Right lobe of liver (tissue), 4 donors: ENCODE measurements around the gene VAV2.

ENCODE experiments used
- POLR2A ChIP-seq: fragments of 450-650 bp; IDR thresholded peaks from one replicate; pipeline ENCODE4 v1.6.1; 2017; ENCODE audit warnings: antibody characterized with exemption, mild to moderate bottlenecking
- TF ChIP-seq, protein P1 (sequence below), 4 donors: fragments of 200-600 bp in 3 of 4; fragments of 450-650 bp in 1 of 4; IDR thresholded peaks; one replicate each; pipeline versions ENCODE4 v1.5.1 to v1.8.0; 2016 to 2022; ENCODE audit warnings: antibody characterized with exemption in 4 of 4, mild to moderate bottlenecking in 2 of 4
- donor health status: DM: no; HTN: no; CAD: no.
- donor health status: DM: no; HTN: no; CAD: no.
- donor health status: DM: no; HTN: yes; CAD: no.

DNA sequence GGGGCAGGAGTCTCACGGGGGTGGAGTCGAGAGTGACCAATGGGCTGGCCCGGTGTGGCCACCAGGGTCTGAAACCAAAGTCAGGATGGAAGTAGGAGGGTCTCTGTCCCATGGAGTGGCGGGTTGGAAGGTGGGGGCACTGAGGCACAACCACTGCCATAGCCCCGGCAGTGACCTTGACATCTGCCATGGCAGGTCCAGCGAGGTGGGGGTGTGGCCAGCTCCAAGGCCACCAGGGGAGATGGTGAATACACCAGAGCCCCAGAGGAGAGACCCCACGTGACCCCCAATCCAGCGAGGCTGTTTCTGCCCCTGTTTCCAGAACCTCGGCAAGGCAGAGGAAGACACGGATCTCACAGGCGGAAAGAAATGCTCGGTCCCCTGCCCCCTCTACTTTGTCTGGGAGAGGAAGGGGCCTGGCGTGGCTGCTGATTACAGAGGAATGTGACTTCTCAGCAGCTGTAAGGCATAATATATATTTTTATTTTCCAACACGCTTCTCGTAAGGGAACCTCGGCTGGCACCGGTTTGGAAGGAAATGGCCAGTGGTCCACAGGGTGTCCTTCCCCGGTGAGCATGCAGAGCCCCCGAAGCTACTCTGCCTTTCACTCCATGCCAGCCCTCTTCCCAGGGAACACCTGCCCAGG, 148.2 kb downstream of the VAV2 start:
- TF ChIP-seq, protein P1, sequence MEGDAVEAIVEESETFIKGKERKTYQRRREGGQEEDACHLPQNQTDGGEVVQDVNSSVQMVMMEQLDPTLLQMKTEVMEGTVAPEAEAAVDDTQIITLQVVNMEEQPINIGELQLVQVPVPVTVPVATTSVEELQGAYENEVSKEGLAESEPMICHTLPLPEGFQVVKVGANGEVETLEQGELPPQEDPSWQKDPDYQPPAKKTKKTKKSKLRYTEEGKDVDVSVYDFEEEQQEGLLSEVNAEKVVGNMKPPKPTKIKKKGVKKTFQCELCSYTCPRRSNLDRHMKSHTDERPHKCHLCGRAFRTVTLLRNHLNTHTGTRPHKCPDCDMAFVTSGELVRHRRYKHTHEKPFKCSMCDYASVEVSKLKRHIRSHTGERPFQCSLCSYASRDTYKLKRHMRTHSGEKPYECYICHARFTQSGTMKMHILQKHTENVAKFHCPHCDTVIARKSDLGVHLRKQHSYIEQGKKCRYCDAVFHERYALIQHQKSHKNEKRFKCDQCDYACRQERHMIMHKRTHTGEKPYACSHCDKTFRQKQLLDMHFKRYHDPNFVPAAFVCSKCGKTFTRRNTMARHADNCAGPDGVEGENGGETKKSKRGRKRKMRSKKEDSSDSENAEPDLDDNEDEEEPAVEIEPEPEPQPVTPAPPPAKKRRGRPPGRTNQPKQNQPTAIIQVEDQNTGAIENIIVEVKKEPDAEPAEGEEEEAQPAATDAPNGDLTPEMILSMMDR (IDR thresholded peaks at IDR 0.05), result no peak
- TF ChIP-seq POLR2A, result no peak
